Upper lobe of left lung (tissue), 4 donors: ENCODE data around the gene SGIP1.

Source experiments
- CTCF ChIP-seq, 6 experiments: fragments of 450-650 bp in 4 of 6; fragments of 200-600 bp in 2 of 6; sonication (generic) in 2 of 6; IDR thresholded peaks; one replicate each; pipeline ENCODE4 v1.5.1; 2016 to 2019; ENCODE audit warnings: antibody characterized with exemption in 6 of 6
- EP300 ChIP-seq, 4 donors: sonication (generic); formaldehyde crosslinking; IDR thresholded peaks; one replicate each; pipeline ENCODE4 v1.5.1; 2017; ENCODE audit warnings: antibody characterized with exemption in 4 of 4, control low read depth in 2 of 4
- POLR2A ChIP-seq, 4 donors: fragments of 450-650 bp; IDR thresholded peaks; one replicate each; pipeline ENCODE4 v1.5.1; 2016 to 2017; ENCODE audit warnings: antibody characterized with exemption in 4 of 4, mild to moderate bottlenecking in 2 of 4
- POLR2AphosphoS5 ChIP-seq, 2 donors: sonication (generic); formaldehyde crosslinking; IDR thresholded peaks; one replicate each; pipeline ENCODE4 v1.5.1; 2017; ENCODE audit warnings: antibody characterized with exemption in 2 of 2

GRCh38 chr1:66712839-66713238, 178.9 kb downstream of the SGIP1 start:
- TF ChIP-seq POLR2AphosphoS5 (IDR thresholded peaks at IDR 0.05), result no peak
- no peak for TF ChIP-seq POLR2A (IDR thresholded peaks at IDR 0.05)
- no peak for TF ChIP-seq EP300 (IDR thresholded peaks at IDR 0.05)
- no peak for TF ChIP-seq CTCF (IDR thresholded peaks at IDR 0.05)
